ENCODE measurements around the gene EEF1A1. TPM values are rescaled to one million over a fixed set of nuclear protein-coding genes. Genes with fewer than 3 reads are reported as not detected.

EEF1A1 gene
- polyA plus RNA-seq, 1 donor = 20,185 TPM

- DNase-seq = no peak
These were observed 16.7 kb downstream of the EEF1A1 start for GRCh38 chr6:73504160-73504559.

GRCh38 chr6:73503027-73503772, 17.6 kb downstream of the EEF1A1 start:
- DNase-seq = no peak

- DNase-seq = no peak
These were observed 22.9 kb downstream of the EEF1A1 start for GRCh38 chr6:73497915-73498314.

DNA sequence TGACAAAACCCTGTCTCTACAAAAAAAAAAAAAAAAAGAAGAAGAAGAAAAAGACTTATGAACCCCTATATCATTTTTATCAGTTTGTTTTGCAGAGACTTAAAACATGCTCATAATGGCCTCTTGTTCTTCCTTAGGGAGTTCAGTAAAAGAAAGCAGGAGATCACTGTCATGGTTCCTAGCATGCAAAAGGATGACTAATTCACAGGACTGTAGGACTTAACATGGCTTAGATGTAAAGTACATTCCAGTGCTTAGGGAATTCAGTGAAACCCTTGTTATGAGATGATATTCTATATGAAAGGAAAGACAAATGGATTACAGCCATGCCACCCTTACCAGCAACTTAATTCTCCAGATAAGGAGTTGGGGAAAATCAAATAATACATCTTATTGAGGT, 29.5 kb downstream of the EEF1A1 start:
- no peak for DNase-seq

DNA sequence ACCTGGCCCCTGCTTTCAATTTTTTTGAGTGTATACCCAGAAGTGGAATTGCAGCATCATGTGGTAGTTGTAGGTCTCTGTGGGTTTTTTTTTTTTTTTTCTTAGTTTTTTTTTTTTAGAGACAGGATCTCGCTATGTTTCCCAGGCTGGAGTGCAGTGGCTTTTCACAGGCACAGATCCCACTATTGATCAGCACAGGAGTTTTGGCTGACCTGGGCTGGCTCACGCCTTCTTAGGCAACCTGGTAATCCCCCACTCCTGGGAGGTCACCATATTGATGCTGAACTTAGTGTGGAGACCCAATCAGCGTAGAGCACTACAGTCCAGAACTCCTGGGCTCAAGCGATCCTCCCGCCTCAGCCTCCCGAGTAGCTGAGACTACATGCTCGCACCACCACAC, 33.4 kb downstream of the EEF1A1 start:
- no peak for DNase-seq

- no peak for DNase-seq
These were observed 36.4 kb downstream of the EEF1A1 start for GRCh38 chr6:73484438-73484837.

DNA sequence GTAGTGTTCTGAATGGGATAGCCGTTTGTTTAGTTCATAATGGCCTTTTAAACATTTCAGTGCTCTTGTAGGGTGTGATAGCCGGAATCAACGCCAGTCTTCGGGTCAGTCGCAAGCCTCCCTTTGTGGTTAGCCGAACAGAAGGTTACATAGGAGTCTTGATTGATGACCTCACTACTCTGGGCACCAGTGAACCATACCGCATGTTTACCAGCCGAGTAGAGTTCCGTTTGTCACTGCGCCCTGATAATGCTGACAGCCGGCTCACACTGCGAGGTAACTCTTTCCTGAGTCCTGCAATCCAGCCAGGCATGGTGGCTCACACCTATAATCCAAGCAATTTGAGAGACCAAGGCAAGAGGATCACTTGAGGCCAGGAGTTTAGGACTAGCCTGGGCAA, 38.9 kb downstream of the EEF1A1 start:
- no peak for DNase-seq

- DNase-seq = no peak
These were observed 43.4 kb downstream of the EEF1A1 start for GRCh38 chr6:73477407-73477806.

DNA sequence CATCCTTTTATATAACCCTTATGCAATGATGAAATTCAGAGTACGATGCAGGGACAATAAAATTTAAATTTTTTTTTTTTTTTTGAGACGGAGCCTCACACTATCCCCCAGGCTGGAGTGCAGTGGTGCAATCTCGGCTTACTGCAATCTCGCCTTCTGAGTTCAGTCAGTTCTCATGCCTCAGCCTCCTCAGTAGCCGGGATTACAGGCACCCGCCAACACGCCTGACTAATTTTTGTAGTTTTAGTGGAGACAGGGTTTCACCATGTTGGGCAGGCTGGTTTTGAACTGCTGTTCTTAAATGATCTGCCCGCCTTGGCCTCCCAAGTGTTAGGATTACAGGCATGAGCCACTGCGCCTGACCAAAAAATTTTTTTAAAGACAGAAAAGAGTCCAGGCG, 44.1 kb downstream of the EEF1A1 start:
- DNase-seq = no peak

- DNase-seq = no peak
These were observed 49.0 kb downstream of the EEF1A1 start for GRCh38 chr6:73471686-73472290.

Other genes starting within 250 kb of the EEF1A1 start
- not detected for gene DPPA5, start 166.8 kb downstream of the EEF1A1 start, polyA plus RNA-seq (ENCODE audit: insufficient read length)
- not detected for gene KHDC3L, start 158.4 kb downstream of the EEF1A1 start, polyA plus RNA-seq (ENCODE audit: insufficient read length)
- gene OOEP, start 151.1 kb downstream of the EEF1A1 start, polyA plus RNA-seq (ENCODE audit: insufficient read length) = 0.36 TPM
- 1.2 TPM for gene DDX43, start 126.2 kb downstream of the EEF1A1 start, polyA plus RNA-seq (ENCODE audit: insufficient read length)
- 5.3 TPM for gene CGAS, start 68.7 kb downstream of the EEF1A1 start, polyA plus RNA-seq (ENCODE audit: insufficient read length)
- 20.3 TPM for gene MTO1, start 59.3 kb downstream of the EEF1A1 start, polyA plus RNA-seq (ENCODE audit: insufficient read length)
- 13.9 TPM for gene SLC17A5, start 133.0 kb upstream of the EEF1A1 start, polyA plus RNA-seq (ENCODE audit: insufficient read length)
- gene CD109, start 175.2 kb upstream of the EEF1A1 start, polyA plus RNA-seq (ENCODE audit: insufficient read length) = 12.3 TPM